HG03175 (cell line): ENCODE measurements around the gene RIPPLY3.
A peak's percentile ranks its signal among the peaks of the same experiment; 100 is the strongest.
"Not testable (repeated sequence)": the region's sequence is repeated elsewhere in the genome, so short reads cannot be mapped to it uniquely, and the experiment has no call there.

Experiments used
- ATAC-seq: cut with Tn5 transposase; IDR thresholded peaks from one replicate; pipeline ENCODE4 v1.9.1; 2021; ENCODE audit warnings: mild to moderate bottlenecking, moderate library complexity; ENCODE audit not compliant: unreplicated experiment

The RIPPLY3 gene

DNA sequence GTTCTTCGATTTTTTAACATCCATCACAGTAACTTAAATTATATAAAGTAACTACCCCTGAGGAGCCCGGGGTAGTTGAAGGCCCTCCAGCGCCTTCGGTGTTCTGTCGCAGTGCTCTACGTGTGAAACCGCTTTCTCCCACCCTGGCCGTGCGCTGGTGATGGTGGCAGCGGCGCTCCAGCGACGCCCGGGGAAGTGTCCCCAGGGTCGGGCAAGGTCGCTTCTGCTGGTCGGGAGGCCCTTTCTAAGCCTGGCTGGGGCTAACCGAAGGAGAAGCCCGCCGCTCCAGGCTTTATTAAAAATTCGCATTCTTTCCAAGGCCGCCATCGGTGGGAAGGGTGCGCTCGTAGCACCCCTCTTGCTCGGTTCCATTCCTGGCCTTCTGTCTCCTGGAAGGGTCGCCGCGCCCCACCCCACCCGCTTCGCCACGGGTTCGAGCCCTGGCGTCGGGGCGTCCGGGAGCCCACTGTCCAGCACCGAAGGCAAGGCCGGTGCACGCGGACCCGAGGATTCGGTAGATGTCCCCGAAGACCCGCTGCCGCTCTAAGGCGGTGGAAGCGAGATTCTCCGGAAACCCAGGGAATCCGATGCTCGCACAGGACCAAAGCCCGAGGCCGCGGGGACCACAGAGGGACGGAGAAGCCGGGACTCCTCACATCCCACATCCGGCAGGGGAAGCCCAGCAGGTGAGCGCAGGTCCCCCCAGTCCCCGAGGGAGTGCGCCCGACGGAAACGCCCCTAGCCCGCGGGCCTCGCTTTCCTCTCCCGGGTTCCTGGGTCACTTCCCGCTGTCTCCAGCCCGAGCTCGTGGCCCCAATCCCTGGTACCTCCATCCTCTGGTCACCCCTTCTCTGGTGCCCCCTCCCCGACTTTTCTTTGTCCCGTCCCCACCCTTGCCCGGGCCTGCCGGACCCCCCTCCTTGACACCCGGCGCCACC is 685 bp upstream of the RIPPLY3 start:
- ATAC-seq: no peak

DNA sequence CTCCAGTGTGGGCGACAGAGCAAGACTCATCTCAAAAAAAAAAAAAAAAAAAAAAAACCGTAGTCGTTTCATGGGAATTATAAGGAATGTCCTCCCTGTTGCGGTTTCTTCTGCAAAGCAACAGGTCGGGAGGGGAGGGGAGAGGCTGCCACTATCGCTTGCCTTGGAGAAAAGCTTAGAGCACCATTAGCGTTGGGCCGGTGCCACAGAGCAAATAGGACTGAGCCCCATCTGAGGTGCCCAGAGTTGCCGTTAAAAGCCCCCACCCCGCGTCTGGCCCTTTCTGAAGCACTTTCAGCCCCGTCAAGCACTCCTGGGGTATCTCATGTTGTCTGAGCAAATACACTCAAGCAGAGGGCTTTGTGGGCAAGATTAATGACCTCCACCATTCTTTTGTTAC is 2.2 kb downstream of the RIPPLY3 start:
- ATAC-seq: no peak

DNA sequence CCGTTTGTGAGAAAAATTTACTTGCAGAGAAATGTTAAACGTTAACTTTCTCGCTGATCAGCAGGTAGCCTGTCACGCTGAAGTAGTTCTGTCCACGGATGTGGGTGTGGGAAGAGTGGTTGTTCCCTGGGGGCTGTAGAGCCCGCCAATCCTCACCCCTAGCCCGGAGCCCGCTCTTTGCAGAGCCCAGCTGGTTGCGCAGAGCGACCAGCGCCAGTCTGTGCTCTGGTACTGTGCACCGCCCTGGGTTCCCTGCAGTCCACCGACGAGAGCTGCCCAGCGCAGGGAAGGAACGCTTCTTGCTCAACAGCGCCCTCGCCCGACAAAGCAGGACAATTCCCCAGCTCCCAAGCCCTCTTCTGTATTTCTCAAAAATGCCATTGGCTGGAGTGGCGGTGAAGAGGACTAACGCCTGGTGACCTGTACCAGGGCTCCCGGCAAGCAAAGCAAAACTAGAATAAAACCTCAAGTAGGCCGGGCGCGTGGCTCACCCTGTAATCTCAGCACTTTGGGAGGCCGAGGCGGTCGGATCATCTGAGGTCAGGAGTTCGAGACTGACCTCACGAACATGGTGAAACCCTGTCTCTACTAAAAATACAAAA is 3.3 kb downstream of the RIPPLY3 start:
- ATAC-seq: peak; percentile 97

DNA sequence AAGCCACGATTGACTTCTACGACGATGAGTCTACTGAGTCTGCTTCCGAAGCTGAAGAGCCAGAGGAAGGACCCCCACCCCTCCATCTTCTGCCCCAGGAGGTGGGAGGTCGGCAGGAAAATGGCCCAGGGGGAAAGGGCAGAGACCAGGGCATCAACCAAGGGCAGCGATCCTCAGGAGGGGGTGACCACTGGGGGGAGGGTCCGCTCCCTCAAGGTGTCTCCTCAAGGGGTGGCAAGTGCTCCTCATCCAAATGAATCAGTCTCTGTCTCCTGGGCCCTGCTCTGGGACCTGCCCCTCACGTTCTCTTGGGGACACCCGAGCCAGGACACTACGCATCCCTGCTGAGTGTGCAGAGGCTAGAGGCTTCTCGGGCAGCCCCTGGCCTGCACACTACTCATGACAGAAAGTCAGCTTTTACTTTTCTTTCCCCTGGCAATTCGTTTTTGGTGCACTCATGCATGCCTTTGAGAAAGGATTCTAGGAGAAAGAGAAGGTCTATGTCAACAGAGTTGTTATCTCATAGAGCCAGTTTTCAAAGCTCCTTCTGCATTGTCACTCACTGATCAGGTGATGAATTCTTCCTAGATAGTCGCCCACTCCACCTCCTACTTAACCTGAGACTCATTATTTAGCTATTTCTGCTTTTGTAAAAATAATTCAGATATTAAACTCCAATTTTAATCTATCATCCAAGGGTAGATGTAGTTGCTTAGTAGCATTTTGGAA is 11.6 kb downstream of the RIPPLY3 start:
- ATAC-seq: no peak

DNA sequence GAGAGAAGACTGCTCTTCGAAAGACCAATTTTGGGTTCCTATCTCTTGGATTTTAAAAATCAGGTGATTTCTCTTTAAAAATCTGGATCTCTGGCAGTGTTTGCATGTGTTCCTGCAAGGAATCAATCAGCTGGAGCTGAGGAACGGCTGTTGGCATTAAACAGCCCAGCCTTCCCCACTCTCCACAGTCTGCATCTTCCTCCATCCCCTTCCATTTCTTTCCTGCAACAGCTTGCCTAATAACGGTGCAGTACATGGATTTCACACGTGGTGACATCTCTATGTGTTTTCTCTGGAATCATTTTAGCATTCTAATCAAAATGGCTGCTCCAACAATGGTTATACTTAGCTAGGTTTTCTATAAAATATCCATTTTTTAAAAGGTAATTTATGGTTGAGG is 20.0 kb downstream of the RIPPLY3 start:
- no peak for ATAC-seq

DNA sequence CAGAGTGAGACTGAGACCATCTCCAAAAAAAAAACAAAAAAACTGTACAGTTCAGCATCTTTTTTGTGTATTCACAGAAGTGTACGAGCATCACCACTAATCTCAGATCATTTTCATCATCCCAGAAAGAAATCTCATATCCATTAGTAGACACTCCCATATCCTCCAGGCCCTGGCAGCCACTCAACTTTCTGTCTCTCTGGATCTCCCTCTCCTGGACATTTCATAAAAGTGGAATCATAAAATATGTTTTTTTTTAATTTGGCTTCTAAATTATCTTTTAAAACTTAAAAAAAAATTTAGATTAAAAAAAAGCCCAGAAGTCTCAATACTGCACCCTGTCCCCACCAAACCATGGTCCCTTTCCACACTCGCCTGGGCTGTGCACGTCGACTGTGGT is 22.1 kb downstream of the RIPPLY3 start:
- no peak for ATAC-seq

DNA sequence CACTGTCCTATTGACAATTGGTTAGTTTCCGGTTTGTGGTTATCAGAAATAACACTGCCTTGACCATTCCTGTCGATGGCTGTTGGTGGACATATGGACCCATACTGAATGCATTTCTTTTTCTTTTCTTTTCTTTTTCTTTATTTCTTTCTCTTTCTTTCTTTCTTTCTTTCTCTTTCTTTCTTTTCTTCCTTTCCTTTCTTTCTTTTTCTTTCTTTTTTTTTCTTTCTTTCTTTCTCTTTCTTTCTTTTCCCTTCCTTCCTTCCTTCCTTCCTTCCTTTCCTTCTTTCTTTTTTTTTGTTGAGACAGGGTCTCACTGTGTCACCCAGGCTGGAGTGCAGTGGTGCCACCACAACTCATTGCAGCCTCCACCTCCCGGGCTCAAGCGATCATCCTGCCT is 24.4 kb downstream of the RIPPLY3 start:
- ATAC-seq: no peak

DNA sequence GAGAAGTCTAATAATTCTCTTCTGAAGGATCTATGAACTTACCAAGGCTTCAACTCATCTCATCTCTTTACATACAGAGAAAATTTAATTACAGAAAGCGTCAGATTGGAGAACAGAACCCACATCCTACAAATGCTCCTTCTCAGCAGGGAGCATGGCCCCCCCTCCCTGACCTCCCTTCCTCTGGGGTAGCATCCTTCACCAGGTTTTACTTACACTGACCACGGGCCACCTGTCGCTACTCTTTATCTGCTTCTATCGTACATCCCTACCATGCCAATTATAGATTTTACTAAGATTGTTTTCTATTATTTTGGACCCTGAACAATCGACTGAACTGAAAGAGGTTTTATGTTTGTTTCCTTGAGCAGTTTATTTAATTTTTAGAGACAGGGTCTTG is 25.8 kb downstream of the RIPPLY3 start:
- no peak for ATAC-seq

DNA sequence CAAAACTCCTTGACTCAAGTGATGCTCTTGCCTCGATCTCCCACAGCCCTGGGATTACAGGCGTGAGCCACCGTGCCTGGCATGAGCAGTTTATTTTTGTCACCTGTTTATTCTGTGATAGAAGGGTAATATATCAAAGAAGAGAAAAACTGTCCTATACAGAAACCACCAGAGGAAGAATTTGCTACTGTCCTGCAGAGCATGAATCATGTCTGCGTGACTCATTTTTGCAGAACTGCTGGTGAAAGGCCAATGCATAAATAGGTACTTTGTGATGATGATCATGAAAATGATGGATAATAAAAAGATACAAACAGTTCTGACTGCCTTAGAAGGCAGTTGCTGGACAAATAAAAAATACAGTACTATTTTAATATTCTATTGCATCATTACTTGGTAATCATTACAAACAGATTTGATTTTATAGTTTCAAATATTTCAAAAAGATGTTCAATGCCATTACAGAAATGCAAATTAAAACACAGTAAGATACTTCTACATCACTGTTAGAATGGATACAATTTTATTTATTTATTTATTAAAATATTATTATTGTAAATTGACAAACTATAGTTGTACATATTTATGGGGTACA is 26.5 kb downstream of the RIPPLY3 start:
- ATAC-seq: no peak

DNA sequence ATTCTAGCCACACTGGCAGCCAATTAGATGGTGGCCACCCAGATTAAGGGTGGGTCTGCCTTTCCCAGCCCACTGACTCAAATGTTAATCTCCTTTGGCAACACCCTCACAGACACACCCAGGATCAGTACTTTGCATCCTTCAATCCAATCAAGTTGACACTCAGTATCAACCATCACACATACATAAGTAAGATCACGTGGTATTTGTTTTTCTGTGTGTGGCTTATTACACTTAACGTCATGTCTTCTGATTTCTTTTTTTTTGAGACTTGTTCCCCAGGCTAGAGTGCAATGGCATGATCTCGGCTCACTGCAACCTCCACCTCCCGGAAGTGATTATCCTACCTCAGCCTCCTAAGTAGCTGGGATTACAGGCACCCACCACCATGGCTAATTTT is 27.9 kb downstream of the RIPPLY3 start:
- not testable (repeated sequence) for ATAC-seq

DNA sequence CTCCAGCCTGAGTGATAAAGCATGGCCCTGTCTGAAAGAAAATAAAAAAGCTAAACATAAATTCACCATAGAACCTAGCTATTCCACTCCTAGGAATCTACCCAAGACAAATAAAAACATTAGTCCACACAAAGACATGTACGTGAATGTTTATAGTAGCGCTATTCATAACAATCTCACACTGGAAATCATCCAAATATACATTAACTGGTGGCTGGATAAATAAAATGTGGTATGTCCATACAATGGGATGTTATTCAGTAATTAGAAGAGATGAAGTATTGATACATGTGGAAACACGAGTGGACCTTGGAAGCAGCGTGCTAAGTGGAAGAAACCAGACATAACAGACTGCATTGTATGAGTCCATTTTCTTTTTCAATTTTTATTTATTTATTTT is 29.7 kb downstream of the RIPPLY3 start:
- ATAC-seq: no peak

DNA sequence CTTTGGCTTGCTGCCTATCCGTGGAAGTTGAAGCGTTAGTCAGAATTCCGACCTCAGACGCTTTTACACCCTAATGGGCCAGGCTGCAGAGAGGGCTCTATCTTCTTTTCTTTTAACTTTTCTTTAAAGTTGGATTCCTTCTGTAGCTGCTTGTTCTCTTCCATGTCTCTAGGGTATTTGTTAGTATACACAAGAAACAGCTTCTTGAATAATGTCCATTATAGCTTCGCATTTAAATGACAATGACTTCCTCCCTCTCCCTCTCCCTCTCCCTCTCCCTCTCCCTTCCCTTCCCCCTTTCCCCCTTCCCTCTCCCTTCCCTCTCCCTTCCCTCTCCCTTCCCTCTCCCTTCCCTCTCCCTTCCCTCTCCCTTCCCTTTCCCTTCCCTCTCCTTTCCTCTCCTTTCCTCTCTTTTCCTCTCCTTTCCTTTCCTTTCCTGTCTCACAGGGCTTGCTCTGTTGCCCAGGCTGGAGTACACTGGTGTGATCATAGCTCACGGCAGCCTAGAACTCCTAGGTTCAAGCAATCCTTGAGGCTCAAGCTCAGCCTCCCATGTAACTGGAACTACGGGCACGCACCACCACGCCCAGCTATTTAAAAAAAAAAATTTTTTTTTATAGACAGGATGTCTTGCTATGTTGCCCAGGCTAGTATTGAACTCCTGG is 33.0 kb downstream of the RIPPLY3 start:
- no peak for ATAC-seq

DNA sequence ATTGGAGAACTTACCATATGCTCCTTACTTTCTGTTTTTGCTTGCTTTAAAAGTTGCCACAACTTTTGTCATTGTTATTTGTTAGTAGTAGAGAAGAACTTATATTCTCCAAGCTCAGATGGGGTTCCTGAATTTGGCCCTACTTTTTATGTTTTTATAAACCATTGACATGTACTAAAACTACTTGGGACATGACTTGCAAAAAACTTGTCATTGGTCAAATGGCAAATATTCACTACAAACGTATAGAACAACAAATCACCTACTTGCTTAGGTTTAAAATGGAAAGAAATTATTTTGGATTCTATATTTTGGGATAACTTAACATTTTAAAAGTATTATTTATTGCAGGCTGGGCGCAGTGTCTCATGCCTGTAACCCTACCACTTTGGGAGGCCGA is 33.7 kb downstream of the RIPPLY3 start:
- ATAC-seq: no peak

DNA sequence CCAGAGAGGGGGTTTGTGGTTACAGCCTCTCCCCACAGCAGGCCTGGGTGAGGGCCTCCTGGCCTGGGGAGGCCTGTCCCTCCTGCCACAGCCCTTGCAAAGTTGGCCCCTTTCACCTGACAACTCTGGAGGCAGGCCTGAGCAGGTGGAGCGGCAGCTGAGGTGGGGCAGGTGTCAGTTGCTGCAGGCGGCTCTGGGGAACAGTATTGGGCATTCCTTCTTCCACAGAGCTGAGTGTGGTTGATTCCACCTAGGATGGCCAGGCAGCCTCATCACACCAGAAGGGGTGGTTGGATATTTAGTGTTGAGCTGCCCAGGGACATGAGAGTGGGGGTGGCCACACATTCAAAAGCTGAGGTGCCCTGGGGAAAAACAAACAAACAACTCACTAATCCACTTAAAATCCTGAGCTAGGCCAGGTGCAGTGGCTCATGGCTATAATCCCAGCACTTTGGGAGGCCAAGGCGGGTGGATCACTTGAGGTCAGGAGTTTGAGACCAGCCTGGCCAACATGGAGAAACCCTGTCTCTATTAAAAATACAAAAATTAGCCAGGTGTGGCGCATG is 35.3 kb downstream of the RIPPLY3 start:
- ATAC-seq: no peak

DNA sequence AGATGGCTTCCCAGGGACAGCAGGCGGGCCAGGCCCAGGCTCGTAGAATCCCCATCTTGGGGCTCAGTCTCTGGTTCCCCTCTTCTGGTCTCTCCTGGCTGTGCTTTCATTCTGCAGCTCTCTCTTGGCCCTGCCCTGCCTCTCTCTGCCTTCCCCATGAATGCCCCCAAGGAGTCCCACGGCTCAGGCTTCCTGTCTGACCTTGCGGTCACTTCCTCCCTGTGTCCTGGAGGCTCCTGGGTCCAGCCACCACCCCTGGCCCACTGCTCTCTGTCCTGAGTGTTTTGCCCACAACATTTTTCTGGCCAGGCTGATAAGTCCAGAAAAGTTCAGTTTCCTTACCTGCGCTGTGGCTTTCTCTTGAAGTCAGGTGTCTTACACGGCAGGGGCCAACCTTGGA is 37.3 kb downstream of the RIPPLY3 start:
- no peak for ATAC-seq

DNA sequence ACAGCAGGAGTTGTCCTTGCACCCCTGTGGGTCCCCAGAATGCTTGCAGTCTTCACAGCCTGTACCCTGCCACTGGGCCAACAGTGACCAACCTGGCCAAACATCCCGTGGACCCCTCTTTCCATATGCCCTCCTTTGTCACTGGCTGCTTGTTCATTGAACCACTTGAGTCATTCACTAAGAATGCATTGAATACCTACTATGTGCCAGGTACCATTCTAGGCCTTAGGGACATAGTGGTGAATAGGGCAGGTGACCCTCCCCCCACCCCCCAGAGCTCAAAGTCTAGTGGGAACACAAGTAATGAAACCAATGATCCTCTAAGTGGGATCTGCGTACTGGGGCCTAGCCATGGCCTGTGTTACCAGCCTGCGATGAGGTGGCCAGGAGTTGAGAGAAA is 38.1 kb downstream of the RIPPLY3 start:
- ATAC-seq: no peak

DNA sequence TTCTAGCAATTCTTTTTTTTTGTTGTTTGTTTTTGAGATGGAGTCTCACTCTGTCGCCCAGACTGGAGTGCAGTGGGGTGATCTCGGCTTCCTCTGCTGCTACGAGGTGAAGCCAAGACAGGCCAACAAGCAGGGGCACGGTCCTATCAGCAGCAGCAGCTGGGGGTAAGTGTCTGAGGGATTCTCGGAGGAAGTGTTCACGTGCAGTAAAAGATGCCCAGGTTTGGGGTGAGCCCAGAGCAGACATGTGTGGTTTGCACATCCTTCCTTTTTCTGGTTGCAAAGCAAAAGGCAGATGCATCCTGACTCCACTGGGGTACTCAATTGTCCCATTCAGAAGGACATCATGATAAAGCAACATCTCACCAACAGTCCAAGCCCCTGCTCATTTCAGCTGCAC is 38.6 kb downstream of the RIPPLY3 start:
- no peak for ATAC-seq

DNA sequence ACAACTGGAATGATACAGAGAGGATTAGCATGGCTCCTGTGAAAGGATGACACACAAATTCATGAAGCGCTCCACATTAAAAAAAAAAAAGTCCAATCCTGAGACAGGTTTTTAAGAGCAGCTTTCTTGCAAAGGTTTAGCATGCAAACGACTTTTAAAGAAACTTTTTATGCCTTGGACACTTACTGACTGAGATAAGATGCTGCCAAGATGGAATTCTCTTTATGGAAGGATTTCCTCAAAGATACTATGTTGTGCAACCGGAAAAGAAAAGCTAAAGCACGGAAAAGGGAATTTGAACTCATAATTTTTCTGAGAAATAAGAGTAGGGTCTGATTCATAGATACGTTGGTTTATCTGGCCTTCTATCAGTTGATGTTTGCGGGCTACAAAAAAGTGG is 39.1 kb downstream of the RIPPLY3 start:
- no peak for ATAC-seq

DNA sequence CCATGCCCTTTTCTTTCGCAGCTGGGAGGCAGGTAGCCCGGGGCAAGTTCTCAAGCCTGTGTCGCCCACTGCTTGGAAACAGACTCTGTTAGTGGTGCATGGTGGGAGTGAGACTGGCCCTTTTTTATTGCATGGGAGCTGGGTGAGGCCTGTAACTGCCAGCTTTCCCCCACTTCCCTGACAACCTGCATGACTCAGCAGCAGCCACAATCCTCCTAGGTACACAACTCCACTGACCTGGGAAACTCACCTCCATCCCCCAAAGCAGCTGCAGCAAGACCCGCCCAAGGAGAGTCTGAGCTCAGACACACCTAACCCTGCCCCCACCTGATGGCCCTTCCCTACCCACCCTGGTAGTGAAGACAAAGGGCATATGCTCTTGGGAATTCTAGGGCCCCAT is 40.6 kb downstream of the RIPPLY3 start:
- no peak for ATAC-seq

DNA sequence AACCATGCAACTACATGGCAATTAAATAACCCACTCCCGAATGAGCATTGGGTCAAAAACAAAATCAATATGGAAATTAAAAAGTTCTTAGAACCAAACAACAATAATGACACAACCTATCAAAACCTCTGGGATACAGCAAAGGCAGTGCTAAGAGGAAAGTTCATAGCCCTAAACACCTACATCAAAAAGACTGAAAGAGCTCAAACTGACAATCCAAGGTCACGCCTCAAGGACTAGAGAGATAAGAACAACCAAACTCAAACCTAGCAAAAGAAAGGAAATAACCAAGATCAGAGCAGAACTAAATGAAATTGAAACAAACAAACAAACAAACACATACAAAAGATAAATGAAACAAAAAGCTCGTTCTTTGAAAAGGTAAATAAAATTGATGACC is 43.2 kb downstream of the RIPPLY3 start:
- ATAC-seq: not testable (repeated sequence)
